Stimulated activated CD4-positive, alpha-beta T cell treated with anti-CD3 and anti-CD28 coated beads, Interleukin-1b, Interleukin-23, amount 100 ng/mL, for 48 hours (primary cell): ENCODE measurements around the gene CDC20B.
"Not testable (repeated sequence)": the region's sequence is repeated elsewhere in the genome, so short reads cannot be mapped to it uniquely, and the experiment has no call there.

Experiments
- DNase-seq: peaks from one replicate; pipeline ENCODE4 v3.0.0-alpha.2; 2020

The CDC20B gene

GRCh38 chr5:55160493-55161209, 12.3 kb downstream of the CDC20B start:
- DNase-seq, result no peak

- DNase-seq, result no peak
Observed at GRCh38 chr5:55159763-55160492, 13.0 kb downstream of the CDC20B start, which contains the start of gene GPX8. GPX8 (plus strand) TSS chr5:55160171; CDS start chr5:55160193, 22 bp downstream.

- DNase-seq, result no peak
Observed at GRCh38 chr5:55154873-55155272, 18.1 kb downstream of the CDC20B start.

- DNase-seq, result no peak
Observed at GRCh38 chr5:55151923-55152842, 20.8 kb downstream of the CDC20B start.

- DNase-seq, result no peak
Observed at GRCh38 chr5:55149308-55149795, 23.6 kb downstream of the CDC20B start.

GRCh38 chr5:55146543-55147151, 26.3 kb downstream of the CDC20B start:
- DNase-seq, result peak; percentile 81

- DNase-seq, result no peak
Observed at GRCh38 chr5:55146080-55146479, 26.9 kb downstream of the CDC20B start.

- no peak for DNase-seq
Observed at GRCh38 chr5:55143624-55144023, 29.4 kb downstream of the CDC20B start.

- peak; percentile 11 for DNase-seq
Observed at GRCh38 chr5:55141945-55142690, 30.9 kb downstream of the CDC20B start.

- DNase-seq, result no peak
Observed at GRCh38 chr5:55140908-55141665, 31.9 kb downstream of the CDC20B start.

GRCh38 chr5:55136521-55136920, 36.5 kb downstream of the CDC20B start:
- no peak for DNase-seq

- no peak for DNase-seq
Observed at GRCh38 chr5:55134053-55134722, 38.8 kb downstream of the CDC20B start.

GRCh38 chr5:55123365-55123764, 49.6 kb downstream of the CDC20B start:
- no peak for DNase-seq

- no peak for DNase-seq
Observed at GRCh38 chr5:55114061-55114460, 58.9 kb downstream of the CDC20B start.

- DNase-seq, result no peak
Observed at GRCh38 chr5:55113327-55113726, 59.6 kb downstream of the CDC20B start.

GRCh38 chr5:55110217-55110616, 62.8 kb downstream of the CDC20B start:
- no peak for DNase-seq

GRCh38 chr5:55108661-55109060, 64.3 kb downstream of the CDC20B start:
- DNase-seq, result no peak

- DNase-seq, result not testable (repeated sequence)
Observed at GRCh38 chr5:55105976-55106375, 67.0 kb downstream of the CDC20B start.

- DNase-seq, result no peak
Observed at GRCh38 chr5:55104946-55105701, 67.9 kb downstream of the CDC20B start.
